Hematopoietic multipotent progenitor cell treated with erythropoietin and hydrocortisone succinate and interleukin-3 and kit ligand, for 6 days (in vitro differentiated cells): ENCODE measurements around the gene HDDC2.
"Not testable (repeated sequence)": the region's sequence is repeated elsewhere in the genome, so short reads cannot be mapped to it uniquely, and the experiment has no call there.

Experiments
- DNase-seq: peaks from one replicate; pipeline ENCODE4 v3.0.0-alpha.2; 2015

HDDC2 gene

GRCh38 chr6:125306756-125307149, 5.0 kb upstream of the HDDC2 start:
- DNase-seq, result no peak

GRCh38 chr6:125304970-125305660, 3.3 kb upstream of the HDDC2 start:
- DNase-seq, result no peak

GRCh38 chr6:125303512-125303854, 1.7 kb upstream of the HDDC2 start:
- DNase-seq, result peak; percentile 15

- no peak for DNase-seq
Measured at GRCh38 chr6:125302840-125303511, 1.2 kb upstream of the HDDC2 start.

- peak; percentile 42 for DNase-seq
Measured at GRCh38 chr6:125300992-125301434, 754 bp downstream of the HDDC2 start.

GRCh38 chr6:125299257-125299656, 2.5 kb downstream of the HDDC2 start:
- no peak for DNase-seq

GRCh38 chr6:125296471-125296870, 5.3 kb downstream of the HDDC2 start:
- DNase-seq, result no peak

GRCh38 chr6:125294925-125295324, 6.8 kb downstream of the HDDC2 start:
- no peak for DNase-seq

- DNase-seq, result no peak
Measured at GRCh38 chr6:125294036-125294435, 7.7 kb downstream of the HDDC2 start.

- DNase-seq, result no peak
Measured at GRCh38 chr6:125293587-125293986, 8.2 kb downstream of the HDDC2 start.

GRCh38 chr6:125287718-125288117, 14.0 kb downstream of the HDDC2 start:
- no peak for DNase-seq

GRCh38 chr6:125285936-125286335, 15.8 kb downstream of the HDDC2 start:
- no peak for DNase-seq

GRCh38 chr6:125285353-125285752, 16.4 kb downstream of the HDDC2 start:
- no peak for DNase-seq

GRCh38 chr6:125282470-125282869, 19.3 kb downstream of the HDDC2 start:
- not testable (repeated sequence) for DNase-seq

- DNase-seq, result not testable (repeated sequence)
Measured at GRCh38 chr6:125280370-125281035, 21.3 kb downstream of the HDDC2 start.

GRCh38 chr6:125279961-125280360, 21.8 kb downstream of the HDDC2 start:
- DNase-seq, result no peak

- no peak for DNase-seq
Measured at GRCh38 chr6:125277838-125278237, 23.9 kb downstream of the HDDC2 start.

GRCh38 chr6:125275779-125276178, 26.0 kb downstream of the HDDC2 start:
- DNase-seq, result no peak

- DNase-seq, result no peak
Measured at GRCh38 chr6:125274935-125275334, 26.8 kb downstream of the HDDC2 start.

- DNase-seq, result no peak
Measured at GRCh38 chr6:125273965-125274364, 27.8 kb downstream of the HDDC2 start.

- no peak for DNase-seq
Measured at GRCh38 chr6:125273251-125273650, 28.5 kb downstream of the HDDC2 start.

- no peak for DNase-seq
Measured at GRCh38 chr6:125271486-125272159, 30.1 kb downstream of the HDDC2 start.

- no peak for DNase-seq
Measured at GRCh38 chr6:125270380-125270779, 31.4 kb downstream of the HDDC2 start.
